Measurements from ENCODE around the gene SEMA3C. TPM values are rescaled to one million over a fixed set of nuclear protein-coding genes. Genes with fewer than 3 reads are reported as not detected.

SEMA3C gene
- polyA plus RNA-seq, 12 donors: 125 to 230 (median 184) TPM

DNA sequence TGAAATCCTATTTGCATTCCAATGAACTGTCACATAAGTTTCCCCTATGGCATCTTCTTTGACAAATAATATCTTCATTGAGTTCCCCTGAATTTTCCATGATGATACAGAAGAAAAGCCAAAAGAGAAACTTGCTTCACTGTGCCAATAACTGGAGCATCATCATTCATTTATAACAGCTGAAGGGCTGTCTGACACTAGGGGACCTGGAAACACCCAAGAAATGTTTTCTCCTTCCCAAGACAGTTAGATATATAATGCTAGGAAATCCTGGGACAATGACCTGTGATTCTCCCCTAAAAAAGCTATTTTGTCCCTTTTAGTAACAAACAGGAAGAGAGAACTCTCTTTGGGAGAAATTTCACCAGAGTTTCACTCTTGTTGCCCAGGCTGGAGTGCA, 133.6 kb downstream of the SEMA3C start:
- DNase-seq: no peak

GRCh38 chr7:80783678-80784327, 135.0 kb downstream of the SEMA3C start:
- DNase-seq: no peak

DNA sequence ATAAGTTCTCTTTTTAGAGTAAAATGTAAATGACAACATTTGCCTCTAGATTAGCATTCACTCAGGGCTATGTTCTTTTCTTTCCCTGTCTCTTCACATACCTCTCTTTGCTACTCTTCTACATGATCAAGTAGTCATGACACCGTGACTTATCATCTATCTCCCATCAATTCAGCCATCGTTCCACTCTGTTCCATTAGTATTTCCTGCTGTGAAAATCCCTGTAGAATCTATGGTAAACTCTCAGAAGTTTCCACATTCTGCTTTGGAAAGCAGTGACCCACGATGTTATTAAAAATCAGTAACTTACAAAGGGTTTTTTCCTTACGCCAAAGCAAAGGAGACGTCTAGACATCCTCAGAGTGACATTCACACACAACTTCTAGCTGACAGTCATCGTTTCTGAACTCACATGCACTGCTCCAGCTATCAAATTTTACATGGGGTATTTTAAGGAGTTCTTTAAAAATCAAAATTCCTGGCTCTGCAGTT, 135.6 kb downstream of the SEMA3C start:
- no peak for DNase-seq

DNA sequence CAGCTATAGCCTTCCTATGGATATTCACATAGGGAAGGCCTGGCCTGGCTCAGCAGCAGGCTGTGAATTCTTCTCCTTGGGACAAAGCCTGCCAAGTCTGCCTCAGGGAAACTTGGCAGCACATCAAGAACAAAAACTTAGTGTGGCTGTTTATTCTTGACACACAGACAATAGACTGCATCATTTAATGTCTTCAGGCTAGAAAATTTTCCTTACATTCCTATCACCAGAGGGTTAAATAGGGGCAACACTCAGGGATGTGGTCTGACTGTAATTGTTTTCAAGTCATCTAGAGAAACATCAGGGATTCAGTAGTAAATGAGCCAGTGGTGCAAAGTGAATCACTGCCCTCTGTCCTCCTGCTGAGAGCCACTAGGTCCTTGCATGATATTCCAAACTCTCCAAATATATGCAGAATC, 137.3 kb downstream of the SEMA3C start:
- peak; percentile 80 for DNase-seq

GRCh38 chr7:80781146-80781545, 137.7 kb downstream of the SEMA3C start:
- no peak for DNase-seq

DNA sequence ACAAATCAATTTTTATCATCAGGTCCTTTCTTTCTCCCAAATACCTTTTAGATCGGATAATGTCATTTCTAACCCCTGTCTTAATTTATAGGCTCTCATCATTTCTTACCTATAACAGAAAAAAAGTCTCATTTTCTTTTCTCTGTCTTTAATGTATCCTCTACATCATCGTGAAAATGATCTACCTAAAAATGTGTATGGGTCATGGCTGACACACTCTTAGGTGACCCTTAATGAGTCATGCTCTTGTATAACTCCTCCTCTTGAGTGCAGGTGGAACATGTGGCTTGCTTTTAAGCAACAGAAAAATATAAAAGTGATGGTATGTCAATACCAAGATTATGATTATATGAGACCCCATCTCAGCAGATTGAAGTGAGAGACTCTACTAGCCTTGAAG, 139.4 kb downstream of the SEMA3C start:
- DNase-seq: no peak

GRCh38 chr7:80775897-80776296, 143.0 kb downstream of the SEMA3C start:
- no peak for DNase-seq

DNA sequence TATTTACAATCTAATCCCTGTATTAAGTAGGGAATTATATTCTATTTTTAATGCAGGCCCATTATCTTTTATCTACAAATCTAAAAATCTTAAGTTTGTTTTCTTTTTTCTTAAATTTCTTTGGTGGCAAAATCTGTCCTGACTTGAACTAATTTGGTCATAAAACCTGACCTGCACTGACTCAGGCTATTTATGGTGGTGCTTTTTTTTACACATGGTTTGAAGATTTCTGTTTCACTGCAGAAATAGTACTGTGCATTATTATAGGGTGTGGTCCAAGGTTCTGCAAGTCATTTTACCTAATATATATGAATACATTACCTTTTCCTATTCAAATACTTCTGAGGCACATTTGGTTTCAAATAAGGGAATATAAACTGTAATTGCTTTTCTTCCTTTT, 143.4 kb downstream of the SEMA3C start:
- no peak for DNase-seq

GRCh38 chr7:80774843-80775242, 144.0 kb downstream of the SEMA3C start:
- DNase-seq: no peak

- no peak for DNase-seq
Observed at GRCh38 chr7:80773787-80774508, 144.9 kb downstream of the SEMA3C start.

DNA sequence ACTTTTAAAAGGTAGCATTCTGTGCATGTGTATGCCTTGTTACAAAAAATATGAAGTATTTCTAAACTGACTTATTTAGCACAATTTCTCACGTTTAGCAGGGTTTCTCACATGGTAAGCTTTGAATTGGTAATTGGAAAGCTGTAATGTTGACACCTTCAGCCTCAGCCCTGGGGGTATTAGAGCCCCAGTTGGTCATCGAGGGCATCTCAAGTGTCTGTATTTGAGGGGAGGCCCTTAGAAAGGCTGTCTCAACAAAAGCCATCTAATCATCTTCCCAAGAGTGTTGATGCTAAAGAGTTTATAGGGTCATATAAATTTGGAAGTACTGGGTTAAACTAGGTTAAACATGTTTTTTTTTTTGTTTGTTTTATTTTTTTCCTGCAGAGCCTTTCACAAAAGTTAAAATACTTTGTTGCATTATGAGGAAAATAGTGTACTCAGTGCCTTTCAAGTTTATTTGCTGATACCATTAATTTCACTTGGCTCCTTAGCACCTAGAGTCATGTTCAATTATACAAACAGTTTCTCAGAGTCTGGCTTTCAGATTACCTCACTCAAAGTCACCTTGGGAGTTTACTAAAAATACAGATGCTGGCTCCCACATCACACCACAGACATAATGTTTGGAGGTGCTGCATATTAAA, 146.4 kb downstream of the SEMA3C start:
- no peak for DNase-seq

DNA sequence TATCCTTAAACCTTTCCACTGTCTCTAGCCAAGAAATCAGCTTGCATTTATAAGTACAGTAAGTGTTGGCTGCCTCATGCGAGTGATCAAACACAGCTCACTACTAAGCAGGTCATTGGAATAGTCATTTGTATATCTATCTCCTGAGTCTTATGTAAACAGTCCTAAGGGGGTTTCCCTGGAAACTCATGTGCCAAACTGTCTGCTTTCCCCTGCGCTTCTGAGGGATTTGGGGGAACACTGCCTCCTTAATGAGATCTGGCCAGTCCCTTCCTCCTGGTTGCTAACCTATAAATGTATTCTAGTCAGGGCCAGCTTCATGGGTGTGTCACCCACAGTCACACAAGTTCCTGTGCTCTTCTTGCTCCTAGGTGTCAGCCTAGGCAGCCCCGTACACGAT, 147.3 kb downstream of the SEMA3C start:
- peak; percentile 26 for DNase-seq

- DNase-seq: no peak
Observed at GRCh38 chr7:80770675-80771081, 148.2 kb downstream of the SEMA3C start.

GRCh38 chr7:80770061-80770460, 148.8 kb downstream of the SEMA3C start:
- no peak for DNase-seq

- no peak for DNase-seq
Observed at GRCh38 chr7:80768756-80769155, 150.1 kb downstream of the SEMA3C start.

- DNase-seq: no peak
Observed at GRCh38 chr7:80767654-80768053, 151.2 kb downstream of the SEMA3C start.

DNA sequence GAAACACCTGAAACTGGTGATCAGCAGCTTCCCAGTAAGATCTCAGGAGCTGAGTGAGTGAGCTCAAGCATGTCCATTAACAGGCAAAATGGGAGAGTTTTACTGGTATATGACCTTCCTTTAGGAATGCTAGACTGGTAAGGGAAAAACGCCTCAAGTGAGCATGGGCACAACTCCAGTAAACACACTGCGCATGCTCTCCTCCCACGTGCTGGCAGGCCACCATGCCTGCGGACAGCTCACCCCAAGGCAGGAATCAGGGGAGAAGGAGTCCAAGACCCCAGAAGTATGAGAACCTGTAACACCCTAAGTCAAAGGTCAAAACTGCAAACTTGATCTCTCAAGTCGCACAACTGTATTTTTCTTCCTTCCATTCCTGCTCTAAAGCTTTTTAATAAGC, 152.1 kb downstream of the SEMA3C start:
- DNase-seq: no peak

DNA sequence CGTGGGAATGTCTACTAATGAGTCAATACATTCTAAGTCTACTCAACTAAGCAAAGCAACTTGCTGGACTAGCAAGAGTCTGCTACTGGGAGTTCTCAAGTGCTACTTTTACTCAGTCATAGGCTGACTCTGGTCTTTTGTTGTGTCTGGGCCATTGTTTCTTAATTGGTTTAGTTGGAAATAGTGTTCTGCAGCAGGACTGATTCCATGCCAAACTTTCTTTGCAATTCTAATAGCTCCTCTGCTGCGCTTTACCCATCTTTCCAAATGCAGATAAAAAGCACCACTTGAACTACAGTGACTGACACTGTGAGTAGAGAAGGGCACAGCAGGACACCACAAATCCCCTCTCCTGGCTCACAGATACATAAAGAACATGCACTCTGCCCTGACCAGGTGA, 154.7 kb downstream of the SEMA3C start:
- DNase-seq: no peak

DNA sequence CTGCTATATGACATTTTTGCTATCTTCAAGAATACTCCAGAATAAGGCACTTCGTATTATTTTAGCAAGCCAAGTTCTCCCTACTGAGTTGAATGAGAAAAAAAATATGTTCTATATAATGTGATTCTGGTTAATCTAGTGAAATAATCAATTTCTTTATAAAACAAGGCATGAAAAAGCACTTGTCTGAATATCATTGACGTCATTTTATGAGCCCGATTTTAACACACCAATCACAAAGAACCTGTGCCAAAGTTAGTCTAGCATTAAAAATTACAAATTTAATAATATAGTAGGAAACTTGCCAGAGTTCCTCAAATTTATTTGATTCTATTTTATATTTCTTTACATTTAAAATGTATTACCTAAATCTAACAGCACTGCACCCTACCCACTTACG, 155.1 kb downstream of the SEMA3C start:
- DNase-seq: no peak

- no peak for DNase-seq
Observed at GRCh38 chr7:80763289-80763688, 155.6 kb downstream of the SEMA3C start.

DNA sequence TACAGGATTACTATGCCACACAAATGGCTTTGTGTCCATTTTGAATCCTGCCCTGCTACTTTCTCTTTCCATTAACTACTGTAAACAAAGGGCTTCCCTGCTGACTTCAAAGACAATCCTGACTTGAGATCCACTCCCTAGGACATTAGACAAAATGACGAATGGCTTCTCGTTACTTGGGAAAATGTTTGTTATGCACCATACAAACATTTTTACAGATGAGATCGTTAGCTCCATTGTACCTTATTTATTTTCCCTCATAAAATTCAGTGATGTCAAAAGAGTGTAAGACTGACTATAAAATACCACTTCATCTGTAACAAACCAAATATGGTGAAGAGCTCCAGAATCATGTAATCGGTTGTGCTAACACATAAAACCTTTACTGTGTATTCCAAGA, 158.6 kb downstream of the SEMA3C start:
- DNase-seq: no peak

- no peak for DNase-seq
Observed at GRCh38 chr7:80752954-80753690, 165.7 kb downstream of the SEMA3C start.

Data from muscle of arm (tissue), 12 donors.